GM12878 (cell line): Measurements from ENCODE around the gene SFT2D3. TPM values are rescaled to one million over a fixed set of nuclear protein-coding genes. Genes with fewer than 3 reads are reported as not detected.

Experiments
- ATAC-seq: fragments of 200-7000 bp; cut with Tn5 transposase; 3 replicates; pipeline ENCODE4 v1.9.1; 2020; ENCODE audit warnings: mild to moderate bottlenecking, moderate library complexity
- Bru-seq: library from RNA; stranded (reverse); fragments of 400-500 nt; gene quantifications from one replicate; lab custom pipeline; 2021; lab: Mats Ljungman, UMichigan
- BruChase-seq, 2 experiments: library from RNA; stranded (reverse); fragments of 400-500 nt; gene quantifications; one replicate each; lab custom pipeline; 2021; lab: Mats Ljungman, UMichigan
- BruUV-seq: library from RNA; stranded (reverse); fragments of 400-500 nt; replicated peaks from 2 replicates; lab custom pipeline; 2021; lab: Mats Ljungman, UMichigan
- CTCF ChIA-PET: fragments of 300-600 bp; sonication (Branson Sonifier 250); formaldehyde crosslinking; extraction: SDS; loops from one replicate; lab custom pipeline; 2021; ENCODE audit warnings: inconsistent platforms; lab: Yijun Ruan, JAX
- POLR2A ChIA-PET: fragments of 350-600 bp; formaldehyde crosslinking; extraction: SDS; loops from one replicate; lab custom pipeline; 2021; ENCODE audit warnings: inconsistent platforms; lab: Charles Lee
- RAD21 ChIA-PET: fragments of 300-600 bp; sonication (Branson Sonifier 250); formaldehyde crosslinking; loops from one replicate; lab custom pipeline; 2023; ENCODE audit warnings: antibody characterized with exemption; ENCODE audit not compliant: unreplicated experiment; lab: Charles Lee
- SMC1A ChIA-PET: fragments of 300-600 bp; sonication (Branson Sonifier 250); formaldehyde crosslinking; loops from one replicate; lab custom pipeline; 2023; ENCODE audit not compliant: unreplicated experiment, uncharacterized antibody; lab: Charles Lee
- DNase-seq: peaks from one replicate; pipeline ENCODE4 v3.0.0-alpha.2; 2011; ENCODE audit warnings: low read depth, low spot score
- FAIRE-seq: peaks from 3 replicates; lab custom pipeline; 2011; peaks lifted over from hg19 to GRCh38; lab: Jason Lieb, UNC
- H2AFZ ChIP-seq: 2 replicates; pipeline ENCODE4 v1.6.0; 2011; ENCODE audit warnings: low read depth, low read length, control low read depth; ENCODE audit not compliant: control insufficient read depth
- H3K27ac ChIP-seq: 2 replicates; pipeline ENCODE4 v1.5.1; 2011; ENCODE audit warnings: control low read depth; ENCODE audit not compliant: control insufficient read depth, insufficient read depth
- H3K27me3 ChIP-seq, 2 experiments: replicated peaks in 1 of 2; 2 replicates each; pipeline versions ENCODE4 v1.6.0 to v1.6.1; 2011; ENCODE audit warnings: low read length in 1 of 2; ENCODE audit not compliant: control insufficient read depth in 2 of 2, insufficient read depth in 2 of 2
- H3K36me3 ChIP-seq, 2 experiments: 2 replicates each; pipeline ENCODE4 v1.5.1; 2011; ENCODE audit warnings: low read length in 1 of 2; ENCODE audit not compliant: control insufficient read depth in 2 of 2, insufficient read depth in 2 of 2
- H3K4me1 ChIP-seq: 2 replicates; pipeline ENCODE4 v1.6.1; 2011; ENCODE audit warnings: mild to moderate bottlenecking, low read length, moderate library complexity, mixed read lengths; ENCODE audit not compliant: control insufficient read depth, insufficient read depth
- H3K4me2 ChIP-seq: 2 replicates; pipeline ENCODE4 v1.6.0; 2011; ENCODE audit warnings: control low read depth; ENCODE audit not compliant: control insufficient read depth, insufficient read depth
- H3K4me3 ChIP-seq: fragments of 200-600 bp; sonication (generic); 2 replicates; pipeline ENCODE4 v1.5.1; 2016
- H3K79me2 ChIP-seq: 2 replicates; pipeline ENCODE4 v1.6.0; 2011; ENCODE audit warnings: low read length; ENCODE audit not compliant: control insufficient read depth, insufficient read depth
- H3K9ac ChIP-seq: 2 replicates; pipeline ENCODE4 v1.8.0; 2011; ENCODE audit warnings: low read length, control low read depth, mixed read lengths; ENCODE audit not compliant: control insufficient read depth, insufficient read depth
- H3K9me3 ChIP-seq: replicated peaks from 3 replicates; pipeline ENCODE4 v1.5.1; 2011; ENCODE audit warnings: mild to moderate bottlenecking, low read length; ENCODE audit not compliant: control insufficient read depth, insufficient read depth
- H4K20me1 ChIP-seq: 2 replicates; pipeline ENCODE4 v1.6.0; 2011; ENCODE audit not compliant: control insufficient read depth, insufficient read depth
- BCL3 ChIP-seq: IDR thresholded peaks from 2 replicates; pipeline ENCODE4 v1.6.1; 2011; ENCODE audit warnings: borderline replicate concordance, low read depth, mild to moderate bottlenecking, moderate library complexity, low read length; ENCODE audit not compliant: insufficient read depth, poor library complexity, severe bottlenecking
- E4F1 ChIP-seq: fragments of 450-650 bp; IDR thresholded peaks from 2 replicates; pipeline ENCODE4 v1.6.1; 2018; ENCODE audit warnings: borderline replicate concordance, mild to moderate bottlenecking; ENCODE audit not compliant: partially characterized antibody
- HCFC1 ChIP-seq: fragments of 150-350 bp; IDR thresholded peaks from 2 replicates; pipeline ENCODE4 v1.6.1; 2014; ENCODE audit warnings: low read length
- HDGF ChIP-seq: fragments of 450-650 bp; IDR thresholded peaks from 2 replicates; pipeline ENCODE4 v1.6.1; 2016; ENCODE audit warnings: antibody characterized with exemption
- IRF4 ChIP-seq: IDR thresholded peaks from 2 replicates; pipeline ENCODE4 v1.6.1; 2011; ENCODE audit warnings: low read depth, low read length
- MAX ChIP-seq: IDR thresholded peaks from 2 replicates; pipeline ENCODE4 v1.6.1; 2012; ENCODE audit warnings: low read depth, low read length, improper control_type of control experiment
- PML ChIP-seq: IDR thresholded peaks from 2 replicates; pipeline ENCODE4 v1.6.1; 2012; ENCODE audit warnings: low read length, inconsistent platforms
- POLR2AphosphoS2 ChIP-seq: IDR thresholded peaks from 2 replicates; pipeline ENCODE4 v1.6.1; 2011; ENCODE audit warnings: low read depth, mild to moderate bottlenecking, low read length, improper control_type of control experiment, moderate library complexity
- POLR2AphosphoS5 ChIP-seq: IDR thresholded peaks from 2 replicates; pipeline ENCODE4 v1.6.1; 2011; ENCODE audit warnings: mild to moderate bottlenecking, low read length, inconsistent platforms
- RFX5 ChIP-seq: IDR thresholded peaks from 2 replicates; pipeline ENCODE4 v1.6.1; 2011; ENCODE audit warnings: low read depth, low read length, improper control_type of control experiment
- SIN3A ChIP-seq: IDR thresholded peaks from 2 replicates; pipeline ENCODE4 v1.6.1; 2012; ENCODE audit warnings: low read depth, low read length, improper control_type of control experiment
- SP1 ChIP-seq: IDR thresholded peaks from one replicate; pipeline ENCODE4 v1.6.1; 2011; ENCODE audit warnings: low read depth, low read length
- SREBF1 ChIP-seq: IDR thresholded peaks from 2 replicates; pipeline ENCODE4 v1.6.1; 2012; ENCODE audit warnings: mild to moderate bottlenecking, low read length
- SREBF2 ChIP-seq: IDR thresholded peaks from 2 replicates; pipeline ENCODE4 v1.6.1; 2012; ENCODE audit warnings: mild to moderate bottlenecking, low read length
- SRF ChIP-seq, 2 experiments: IDR thresholded peaks; 2 replicates each; pipeline ENCODE4 v1.6.1; 2011; ENCODE audit warnings: low read depth in 2 of 2, low read length in 2 of 2, mild to moderate bottlenecking in 1 of 2, moderate library complexity in 1 of 2
- STAT1 ChIP-seq: fragments of 450-650 bp; conservative IDR thresholded peaks from 2 replicates; pipeline ENCODE4 v1.6.1; 2014; ENCODE audit warnings: antibody characterized with exemption, mild to moderate bottlenecking
- TCF3 ChIP-seq: IDR thresholded peaks from 2 replicates; pipeline ENCODE4 v1.6.1; 2012; ENCODE audit warnings: low read depth, mild to moderate bottlenecking, low read length, borderline replicate concordance; ENCODE audit not compliant: insufficient read depth
- WGBS: methylation state at CpG from one replicate; pipeline ENCODE4 v1.1.6; 2016; ENCODE audit warnings: low lambda C conversion rate; ENCODE audit not compliant: insufficient replicate concordance, insufficient coverage; ENCODE audit errors: missing lambda C conversion rate; 5-methylcytosine and 5-hydroxymethylcytosine counted together
- in situ Hi-C: fragments of 300-500 bp; cut with MboI; formaldehyde crosslinking; loops from 9 replicates; pipeline ENCODE4 v1.14.3; 2018; ENCODE audit warnings: mixed read lengths
- intact Hi-C: fragments of 100-400 bp; cut with micrococcal nuclease; formaldehyde crosslinking; loops from one replicate; pipeline ENCODE4 v1.14.2; 2022; ENCODE audit not compliant: unreplicated experiment
- long read RNA-seq, 2 experiments: library from polyadenylated mRNA; unstranded; transcript quantifications; one replicate each; pipeline ENCODE4 v2.0.0, GENCODE V29; 2019 to 2020
- polyA minus RNA-seq, 3 experiments: library from RNA; depleted of rRNA, polyadenylated mRNA; stranded (reverse); fragments of >200 nt; gene quantifications; 2 replicates each; pipeline ENCODE4 v1.2.3, GENCODE V29; 2011
- polyA plus RNA-seq, 11 experiments: library from polyadenylated mRNA; depleted of rRNA in 4 of 11; unstranded in 6 of 11; stranded (reverse) in 5 of 11; fragments of >200 nt; fragmentation: Nextera tagmentation in 4 of 11; fragmentation: Illumina TruSeq in 1 of 11; extraction: Ambion mirVana in 4 of 11; extraction: Trizol in 1 of 11; gene quantifications; 1 replicate in 1 of 11; 2 replicates in 10 of 11; pipeline versions ENCODE4 v1.2.1 to v1.2.3, GENCODE V29; 2011 to 2016; ENCODE audit warnings: inconsistent platforms in 2 of 11, missing spikeins in 2 of 11, low read depth in 1 of 11
- total RNA-seq, 4 experiments: library from RNA; depleted of rRNA in 3 of 4; stranded (reverse); fragments of >200 nt in 3 of 4; fragmentation: Illumina TruSeq in 1 of 4; extraction: Trizol in 1 of 4; gene quantifications; 2 replicates each; pipeline versions ENCODE4 v1.2.1 to v1.2.3, GENCODE V29; 2013 to 2021

SFT2D3 gene
- 9.5 and 11.1 TPM in 2 replicates for total RNA-seq (2013; cell fraction: nucleolus; rRNA removed)
- total RNA-seq (2014; rRNA removed) (8.4 and 9.3 TPM in 2 replicates), total RNA-seq (2014; rRNA removed; fragmentation: Illumina TruSeq; extraction: Trizol) (5.4 and 5.5 TPM in 2 replicates), total RNA-seq (2021) (6.2 and 6.5 TPM in 2 replicates), polyA plus RNA-seq (2011; rRNA removed) (4.2 and 5.9 TPM in 2 replicates), polyA plus RNA-seq (2014; fragmentation: Illumina TruSeq; extraction: Trizol) (6.6 and 7.4 TPM in 2 replicates), polyA plus RNA-seq (2014; fragmentation: Nextera tagmentation; extraction: Ambion mirVana) (not detected), polyA plus RNA-seq (2014; rRNA removed) (6.6 and 6.8 TPM in 2 replicates), polyA plus RNA-seq (2016; fragmentation: Nextera tagmentation; extraction: Ambion mirVana) (not detected), polyA minus RNA-seq (2011; rRNA and poly(A)+ RNA removed) (3.9 and 5.7 TPM in 2 replicates), Bru-seq, nascent RNA (percentile 78 among the genes with signal in this experiment), BruChase-seq, experiment 1, labeled RNA remaining after a 6-hour chase (percentile 50 among the genes with signal in this experiment), BruChase-seq, experiment 2, labeled RNA remaining after a 2-hour chase (percentile 59 among the genes with signal in this experiment)
- polyA plus RNA-seq (2011; ENCODE audit: low read depth), result not detected
- 2.9 and 3.2 TPM in 2 replicates for polyA plus RNA-seq (2011; cell fraction: cytosol; rRNA removed)
- 4.4 and 4.8 TPM in 2 replicates for polyA plus RNA-seq (2011; cell fraction: nucleus; rRNA removed)
- polyA plus RNA-seq (2012), result not detected in 2 replicates
- 1.7 and 2.0 TPM in 2 replicates for polyA minus RNA-seq (2011; cell fraction: cytosol; rRNA and poly(A)+ RNA removed)
- polyA minus RNA-seq (2011; cell fraction: nucleus; rRNA and poly(A)+ RNA removed), result 6.4 and 9.9 TPM in 2 replicates
- long read RNA-seq, experiment 1, result 0 reads
- long read RNA-seq, experiment 2, partial matches to known transcripts, result 0 of 2 reads
- long read RNA-seq, experiment 2, other reads (novel, unspliced or antisense), result 0 of 2 reads

- peak within 1 kb of the TSS; percentile 99 for H3K27ac ChIP-seq
- H3K36me3 ChIP-seq, result peaks cover 3 to 7% of the 10 kb centered on the region in 2 experiments; a peak in 2 of 4 replicates
- H4K20me1 ChIP-seq, result no peaks in the 10 kb centered on the region
- no peaks in the 10 kb centered on the region for H3K9me3 ChIP-seq
- SMC1A ChIA-PET, result interaction anchor here (1.1 to 3.2 kb wide), 4 partner anchors 30 to 110 kb away, joined by 3 to 12 read pairs (median 4); partner anchors contain the start of gene WDR33
- RAD21 ChIA-PET, result interaction anchor here (0.6 to 5.7 kb wide), 8 partner anchors 33 to 183 kb away, joined by 3 to 53 read pairs (median 8); partner anchors contain the start of gene WDR33
- peaks cover 9% of the 10 kb centered on the region for H3K4me1 ChIP-seq
- in situ Hi-C loops (no loop called here), intact Hi-C loops (loop anchor here (1.0 to 5.0 kb wide), 8 partner anchors 41 to 390 kb away; partner anchors contain the start of genes IWS1, POLR2D, SAP130 and UGGT1)
- DNase-seq (peak; percentile 75), FAIRE-seq (no peak), ATAC-seq (peak; percentile 84)
- H3K9ac ChIP-seq, result peak within 1 kb of the TSS; percentile 96
- peak within 1 kb of the TSS; percentile 93 for H3K4me2 ChIP-seq
- POLR2A ChIA-PET, result interaction anchor here (0.6 to 2.1 kb wide), 5 partner anchors 33 to 392 kb away, joined by 3 to 9 read pairs (median 3); no protein-coding TSS in a partner anchor
- H2AFZ ChIP-seq, result peak within 1 kb of the TSS; percentile 73
- 1% methylated on average over 44 of the region's 44 CpGs for WGBS
- no peaks in the 10 kb centered on the region for H3K27me3 ChIP-seq
- peak within 1 kb of the TSS; percentile 71 for H3K4me3 ChIP-seq
- H3K79me2 ChIP-seq, result peaks cover 21% of the 10 kb centered on the region
- CTCF ChIA-PET, result no interaction called here
- BruUV-seq, result no TSS peak
- TF ChIP-seq BCL3 (peak; percentile 53), HCFC1 (0 out of 2 replicates have a peak, but pooled peaks have one; percentile 35), SRF (IDR thresholded peaks at IDR 0.05; ENCODE audit: low read depth in 2 of 2, low read length in 2 of 2) (0 out of 4 replicates have a peak, but pooled peaks of 1 of the 2 experiments have one; percentile 17), SREBF1 (no peak), RFX5 (peak; percentile 50; the same call in 1 of the 2 replicates), E4F1 (peak; percentile 88), HDGF (peak; percentile 55), TCF3 (peak; percentile 74; the same call in 1 of the 2 replicates), IRF4 (no peak), PML (peak; percentile 88), SREBF2 (0 out of 2 replicates have a peak, but pooled peaks have one; percentile 10), SIN3A (no peak), MAX (0 out of 2 replicates have a peak, but pooled peaks have one; percentile 17), POLR2AphosphoS2 (peak; percentile 85), POLR2AphosphoS5 (peak; percentile 91), SP1 (peak; percentile 52), STAT1 (0 out of 2 replicates have a peak, but pooled peaks have one; percentile 35)
Observed at GRCh38 chr2:127701193-127701650, at the start of gene SFT2D3. TSS of gene SFT2D3 (plus strand) at chr2:127701497. CDS start at chr2:127701529, 32 bp downstream.
